VCaP (cell line): ENCODE data around the gene CCDC146.

Experiments used
- H3K27ac ChIP-seq: fragments of 450-650 bp; 2 replicates; pipeline ENCODE4 v1.5.1; 2017
- CTCF ChIP-seq: fragments of 450-650 bp; conservative IDR thresholded peaks from 2 replicates; pipeline ENCODE4 v1.5.1; 2017; ENCODE audit warnings: mild to moderate bottlenecking, moderate library complexity

CCDC146 gene

GRCh38 chr7:77310982-77311381 is 188.6 kb downstream of the CCDC146 start:
- no peak for TF ChIP-seq CTCF
- H3K27ac ChIP-seq = no peak overlapping the region

GRCh38 chr7:77313085-77313484 is 190.7 kb downstream of the CCDC146 start:
- no peak overlapping the region for H3K27ac ChIP-seq
- TF ChIP-seq CTCF = no peak

GRCh38 chr7:77313876-77314480 is 191.6 kb downstream of the CCDC146 start:
- no peak for TF ChIP-seq CTCF
- H3K27ac ChIP-seq = no peak overlapping the region

GRCh38 chr7:77315182-77315591 is 192.8 kb downstream of the CCDC146 start:
- H3K27ac ChIP-seq = no peak overlapping the region
- no peak for TF ChIP-seq CTCF

GRCh38 chr7:77316219-77316978 is 194.0 kb downstream of the CCDC146 start:
- no peak for TF ChIP-seq CTCF

GRCh38 chr7:77318019-77318418 is 195.6 kb downstream of the CCDC146 start:
- no peak for TF ChIP-seq CTCF

More at GRCh38 chr7:77316219-77316978, 194.0 kb downstream of the CCDC146 start:
- H3K27ac ChIP-seq = no peak overlapping the region

GRCh38 chr7:77320137-77320536 is 197.7 kb downstream of the CCDC146 start:
- no peak for TF ChIP-seq CTCF
- no peak overlapping the region for H3K27ac ChIP-seq

More at GRCh38 chr7:77318019-77318418, 195.6 kb downstream of the CCDC146 start:
- H3K27ac ChIP-seq = no peak overlapping the region
